Lung (tissue), 12 donors: ENCODE measurements around the gene TMEM44. TPM values are rescaled to one million over a fixed set of nuclear protein-coding genes. Genes with fewer than 3 reads are reported as not detected.

Experiments
- ATAC-seq: fragments of 200-7000 bp; cut with Tn5 transposase; one replicate; pipeline ENCODE4 v1.9.1; 2020; ENCODE audit warnings: moderate number of reproducible peaks; ENCODE audit not compliant: insufficient read depth, low FRiP score
- DNase-seq, 3 donors: peaks; one replicate each; pipeline ENCODE4 v3.0.0-alpha.2; 2013 to 2017
- H3K27ac ChIP-seq, 2 donors: one replicate each; pipeline ENCODE4 v1.5.1; 2013; ENCODE audit warnings: mild to moderate bottlenecking in 2 of 2, moderate library complexity in 2 of 2, control low read depth in 1 of 2, inconsistent platforms in 1 of 2, low read depth in 1 of 2, low read length in 1 of 2
- H3K27me3 ChIP-seq, 3 donors: one replicate each; pipeline ENCODE4 v1.5.1; 2013; ENCODE audit warnings: low read length in 2 of 3; ENCODE audit not compliant: control insufficient read depth in 3 of 3, insufficient read depth in 3 of 3
- H3K36me3 ChIP-seq, 4 donors: one replicate each; pipeline ENCODE4 v1.5.1; 2013; ENCODE audit warnings: low read length in 4 of 4, mild to moderate bottlenecking in 1 of 4, moderate library complexity in 1 of 4; ENCODE audit not compliant: control insufficient read depth in 4 of 4, insufficient read depth in 4 of 4
- H3K4me1 ChIP-seq, 5 donors: one replicate each; pipeline ENCODE4 v1.5.1; 2013; ENCODE audit warnings: low read length in 5 of 5, mild to moderate bottlenecking in 2 of 5, moderate library complexity in 1 of 5; ENCODE audit not compliant: control insufficient read depth in 5 of 5, insufficient read depth in 5 of 5
- H3K4me3 ChIP-seq: one replicate; pipeline ENCODE4 v1.5.1; 2013; ENCODE audit warnings: mild to moderate bottlenecking, control low read depth, moderate library complexity
- H3K9ac ChIP-seq, 2 donors: one replicate each; pipeline ENCODE4 v1.5.1; 2013; ENCODE audit warnings: low read length in 2 of 2, control low read depth in 1 of 2; ENCODE audit not compliant: insufficient read depth in 1 of 2
- H3K9me3 ChIP-seq, 4 donors: one replicate each; pipeline ENCODE4 v1.5.1; 2013; ENCODE audit warnings: low read length in 3 of 4, mild to moderate bottlenecking in 1 of 4, moderate library complexity in 1 of 4; ENCODE audit not compliant: control insufficient read depth in 4 of 4, insufficient read depth in 3 of 4
- WGBS, 2 donors: extraction: QIAGEN DNeasy Blood & Tissue Kit; methylation state at CpG; one replicate each; pipeline ENCODE4 v1.1.7; 2013; 5-methylcytosine and 5-hydroxymethylcytosine counted together
- polyA plus RNA-seq, 2 donors: library from polyadenylated mRNA; stranded (reverse); fragments of 200-250 nt; gene quantifications; one replicate each; pipeline ENCODE4 v1.2.1, GENCODE V29; 2013
- total RNA-seq, 2 donors: library from RNA; depleted of rRNA in 1 of 2; stranded (reverse); fragments of >200 nt in 1 of 2; gene quantifications; one replicate each; pipeline ENCODE4 v1.2.1, GENCODE V29; 2014 to 2021
- TF ChIP-seq, protein P1 (sequence below): IDR thresholded peaks from 2 replicates; pipeline ENCODE4 v1.5.1; 2012; ENCODE audit warnings: mild to moderate bottlenecking; ENCODE audit errors: control extremely low read depth, extremely low read depth
- donor health status: control.
- donor health status: control.
- donor health status: Bipolar disorder and iron deficiency.
- donor health status: healthy.
- donor health status: DM: yes; HTN: yes; CAD: no.

The TMEM44 gene
- total and polyA plus RNA-seq, 4 donors = 10.4 to 23.5 (median 17.1) TPM

GRCh38 chr3:194615226-194615625, 18.0 kb downstream of the TMEM44 start:
- ATAC-seq (no peak), DNase-seq (peak; percentile 56 to 68 (median 59))
- H3K9ac ChIP-seq = no peak overlapping the region
- TF ChIP-seq, protein P1, sequence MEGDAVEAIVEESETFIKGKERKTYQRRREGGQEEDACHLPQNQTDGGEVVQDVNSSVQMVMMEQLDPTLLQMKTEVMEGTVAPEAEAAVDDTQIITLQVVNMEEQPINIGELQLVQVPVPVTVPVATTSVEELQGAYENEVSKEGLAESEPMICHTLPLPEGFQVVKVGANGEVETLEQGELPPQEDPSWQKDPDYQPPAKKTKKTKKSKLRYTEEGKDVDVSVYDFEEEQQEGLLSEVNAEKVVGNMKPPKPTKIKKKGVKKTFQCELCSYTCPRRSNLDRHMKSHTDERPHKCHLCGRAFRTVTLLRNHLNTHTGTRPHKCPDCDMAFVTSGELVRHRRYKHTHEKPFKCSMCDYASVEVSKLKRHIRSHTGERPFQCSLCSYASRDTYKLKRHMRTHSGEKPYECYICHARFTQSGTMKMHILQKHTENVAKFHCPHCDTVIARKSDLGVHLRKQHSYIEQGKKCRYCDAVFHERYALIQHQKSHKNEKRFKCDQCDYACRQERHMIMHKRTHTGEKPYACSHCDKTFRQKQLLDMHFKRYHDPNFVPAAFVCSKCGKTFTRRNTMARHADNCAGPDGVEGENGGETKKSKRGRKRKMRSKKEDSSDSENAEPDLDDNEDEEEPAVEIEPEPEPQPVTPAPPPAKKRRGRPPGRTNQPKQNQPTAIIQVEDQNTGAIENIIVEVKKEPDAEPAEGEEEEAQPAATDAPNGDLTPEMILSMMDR = no peak
- H3K27me3 ChIP-seq = no peaks in the 10 kb centered on the region
- H3K4me1 ChIP-seq = peaks cover 0 to 1% (median 0%) of the 10 kb centered on the region in 5 donors
- H3K4me3 ChIP-seq = no peak overlapping the region
- no peak overlapping the region for H3K27ac ChIP-seq
- WGBS, 2 donors = 85 to 88% methylated on average over 11 of the region's 11 CpGs
- no peaks in the 10 kb centered on the region for H3K9me3 ChIP-seq
- H3K36me3 ChIP-seq = peaks cover 0 to 12% (median 7%) of the 10 kb centered on the region in 4 donors

DNA sequence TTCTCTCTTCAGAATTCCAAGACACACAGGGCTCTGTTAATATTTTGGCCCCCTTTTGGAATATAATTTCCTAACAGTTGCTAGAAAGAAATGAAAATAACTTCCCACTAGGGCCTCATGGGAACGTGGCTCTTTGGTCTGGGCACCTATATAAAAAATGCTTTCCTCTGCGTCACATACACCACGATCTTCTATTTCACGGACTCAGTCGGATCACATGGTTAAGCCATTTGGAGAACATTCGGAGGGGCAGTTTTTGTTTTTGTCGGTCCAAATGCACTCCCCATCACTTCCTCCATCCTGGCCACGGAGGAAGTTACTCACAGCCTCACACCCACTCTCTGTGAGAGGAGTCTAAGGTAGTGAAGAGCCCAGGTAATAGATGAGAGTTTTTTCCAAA, 21.0 kb downstream of the TMEM44 start:
- ATAC-seq (no peak), DNase-seq (no peak)
- Histone ChIP-seq H3K9ac (no peak overlapping the region), H3K36me3 (peaks cover 0 to 9% (median 6%) of the 10 kb centered on the region in 4 donors), H3K4me1 (no peaks in the 10 kb centered on the region), H3K27me3 (no peaks in the 10 kb centered on the region), H3K4me3 (no peak overlapping the region), H3K9me3 (no peaks in the 10 kb centered on the region), H3K27ac (no peak overlapping the region)
- 39 to 66% methylated on average over 8 of the region's 8 CpGs for WGBS, 2 donors
- TF ChIP-seq, protein P1 = no peak

DNA sequence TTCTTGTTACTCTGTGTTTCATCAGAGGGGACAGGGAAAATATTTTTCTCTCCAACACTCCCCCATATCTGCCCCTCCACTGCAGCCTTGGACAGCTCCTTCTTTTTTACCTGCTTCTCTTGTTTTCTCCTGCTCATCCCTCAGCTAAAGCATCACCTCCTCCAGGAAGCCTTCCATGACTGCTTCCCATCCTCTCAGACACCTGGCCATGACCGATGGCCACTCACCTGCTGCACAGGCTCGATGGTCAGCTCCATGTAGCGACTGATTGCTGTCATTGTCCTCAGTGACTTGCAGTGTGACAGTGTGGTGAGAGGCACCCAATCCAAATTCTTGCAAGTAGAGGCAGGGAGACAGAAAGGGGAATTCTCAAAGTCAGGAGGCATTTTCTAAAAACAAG, 22.5 kb downstream of the TMEM44 start:
- DNase-seq (no peak), ATAC-seq (no peak)
- Histone ChIP-seq H3K4me3 (no peak overlapping the region), H3K4me1 (no peaks in the 10 kb centered on the region), H3K27ac (no peak overlapping the region), H3K9me3 (no peaks in the 10 kb centered on the region), H3K27me3 (no peaks in the 10 kb centered on the region), H3K9ac (no peak overlapping the region), H3K36me3 (peaks cover 0 to 7% (median 1%) of the 10 kb centered on the region in 4 donors)
- TF ChIP-seq, protein P1 = no peak
- 94 to 96% methylated on average over 3 of the region's 3 CpGs for WGBS, 2 donors

DNA sequence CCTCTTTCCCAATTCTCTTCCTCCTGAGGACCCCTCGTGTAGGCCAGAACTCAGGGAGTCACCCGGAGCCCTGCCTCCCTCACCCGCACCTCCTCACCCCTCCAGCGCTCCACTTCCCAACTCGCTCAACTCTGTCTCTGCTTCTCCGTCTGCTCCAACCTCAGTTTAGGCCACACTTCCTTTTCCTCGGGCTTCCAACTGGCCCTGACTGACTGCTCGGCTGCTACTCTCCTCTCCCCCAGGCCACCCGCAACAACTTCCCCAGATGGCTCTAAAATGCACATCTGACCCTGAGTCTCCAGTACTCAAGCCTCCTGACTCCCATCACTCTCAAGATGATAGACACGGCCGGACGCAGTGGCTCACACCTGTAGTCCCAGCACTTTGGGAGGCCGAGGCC, 23.6 kb downstream of the TMEM44 start:
- Histone ChIP-seq H3K4me3 (no peak overlapping the region), H3K9ac (no peak overlapping the region), H3K4me1 (no peaks in the 10 kb centered on the region), H3K27ac (no peak overlapping the region), H3K9me3 (no peaks in the 10 kb centered on the region), H3K27me3 (no peaks in the 10 kb centered on the region), H3K36me3 (peaks cover 0 to 7% (median 0%) of the 10 kb centered on the region in 4 donors)
- ATAC-seq (no peak), DNase-seq (no peak)
- 71 to 86% methylated on average over 13 of the region's 13 CpGs for WGBS, 2 donors
- TF ChIP-seq, protein P1 = no peak
